GM19324 (cell line): ENCODE data around the gene SCARB1.

Experiments used
- ATAC-seq: cut with Tn5 transposase; IDR thresholded peaks from one replicate; pipeline ENCODE4 v1.9.1; 2021; ENCODE audit warnings: mild to moderate bottlenecking, moderate library complexity; ENCODE audit not compliant: unreplicated experiment, low FRiP score

The SCARB1 gene

GRCh38 chr12:124828264-124829007, 35.2 kb downstream of the SCARB1 start:
- ATAC-seq, result no peak

- no peak for ATAC-seq
Observed at GRCh38 chr12:124827588-124828184, 36.0 kb downstream of the SCARB1 start.

- ATAC-seq, result no peak
Observed at GRCh38 chr12:124824195-124824594, 39.5 kb downstream of the SCARB1 start.

- ATAC-seq, result no peak
Observed at GRCh38 chr12:124823272-124823970, 40.2 kb downstream of the SCARB1 start.

GRCh38 chr12:124822218-124822617, 41.4 kb downstream of the SCARB1 start:
- ATAC-seq, result no peak

- ATAC-seq, result no peak
Observed at GRCh38 chr12:124821252-124822200, 42.1 kb downstream of the SCARB1 start.

- ATAC-seq, result no peak
Observed at GRCh38 chr12:124820199-124820598, 43.5 kb downstream of the SCARB1 start.

- no peak for ATAC-seq
Observed at GRCh38 chr12:124819525-124819924, 44.1 kb downstream of the SCARB1 start.

GRCh38 chr12:124819080-124819479, 44.6 kb downstream of the SCARB1 start:
- ATAC-seq, result no peak

- no peak for ATAC-seq
Observed at GRCh38 chr12:124817076-124818000, 46.3 kb downstream of the SCARB1 start.

- ATAC-seq, result no peak
Observed at GRCh38 chr12:124816295-124816854, 47.3 kb downstream of the SCARB1 start.

GRCh38 chr12:124814741-124815613, 48.7 kb downstream of the SCARB1 start:
- ATAC-seq, result no peak

GRCh38 chr12:124813782-124814181, 49.9 kb downstream of the SCARB1 start:
- no peak for ATAC-seq

- no peak for ATAC-seq
Observed at GRCh38 chr12:124812979-124813378, 50.7 kb downstream of the SCARB1 start.

- ATAC-seq, result no peak
Observed at GRCh38 chr12:124812356-124812755, 51.3 kb downstream of the SCARB1 start.

- no peak for ATAC-seq
Observed at GRCh38 chr12:124811633-124812032, 52.0 kb downstream of the SCARB1 start.

GRCh38 chr12:124809878-124810277, 53.8 kb downstream of the SCARB1 start:
- ATAC-seq, result no peak

GRCh38 chr12:124809391-124809790, 54.3 kb downstream of the SCARB1 start:
- ATAC-seq, result no peak
